NCI-H345 treated with DMSO at 0.1 percent for 48 hours (cell line): ENCODE data around the gene CRACR2B.
A peak's percentile ranks its signal among the peaks of the same experiment; 100 is the strongest.

Source experiments
- DNase-seq: peaks from one replicate; lab custom pipeline; 2025; ENCODE audit not compliant: unreplicated experiment; lab: John Stamatoyannopoulos, UW

The CRACR2B gene

GRCh38 chr11:827897-828192 lies at the start of gene CRACR2B:
TSS of gene CRACR2B (plus strand) at chr11:827919. CDS start at chr11:828608, 689 bp downstream.
- no peak for DNase-seq

- DNase-seq: no peak
Measured at GRCh38 chr11:778976-779954, 48.5 kb upstream of the CRACR2B start.

- no peak for DNase-seq
Measured at GRCh38 chr11:779955-780532, 47.7 kb upstream of the CRACR2B start.

- no peak for DNase-seq
Measured at GRCh38 chr11:782264-783174, 45.2 kb upstream of the CRACR2B start.

GRCh38 chr11:783581-784015 lies 44.1 kb upstream of the CRACR2B start:
- DNase-seq: no peak

- no peak for DNase-seq
Measured at GRCh38 chr11:786235-787083, 41.3 kb upstream of the CRACR2B start.

- DNase-seq: no peak
Measured at GRCh38 chr11:787084-787675, 40.5 kb upstream of the CRACR2B start.

- no peak for DNase-seq
Measured at GRCh38 chr11:788009-788640, 39.6 kb upstream of the CRACR2B start.

GRCh38 chr11:788953-789940 lies 38.5 kb upstream of the CRACR2B start:
- DNase-seq: no peak

- peak; percentile 29 for DNase-seq
Measured at GRCh38 chr11:789943-790342, 37.8 kb upstream of the CRACR2B start, which contains the start of gene CEND1. TSS of gene CEND1 (minus strand) at chr11:790090. CDS start at chr11:788576, 1,514 bp downstream.

GRCh38 chr11:790721-791564 lies 36.8 kb upstream of the CRACR2B start:
- no peak for DNase-seq

GRCh38 chr11:791658-792534 lies 35.8 kb upstream of the CRACR2B start:
- DNase-seq: no peak

GRCh38 chr11:792535-792821 lies 35.2 kb upstream of the CRACR2B start:
- DNase-seq: no peak

- DNase-seq: no peak
Measured at GRCh38 chr11:792873-793272, 34.8 kb upstream of the CRACR2B start.

GRCh38 chr11:793556-793955 lies 34.2 kb upstream of the CRACR2B start:
- no peak for DNase-seq

GRCh38 chr11:794013-794765 lies 33.5 kb upstream of the CRACR2B start:
- no peak for DNase-seq
